Activated naive CD4-positive, alpha-beta T cell treated with anti-CD3 and anti-CD28 coated beads, Interleukin-2, amount 50 U/mL, for 24 hours (primary cell): Measurements from ENCODE around the gene RANBP3.

Source experiments
- H3K27ac Mint-ChIP-seq: one replicate; pipeline ENCODE4 v1.8.0; 2021; ENCODE audit warnings: mild to moderate bottlenecking, mixed read lengths
- H3K27me3 Mint-ChIP-seq: one replicate; pipeline ENCODE4 v1.8.0; 2021; ENCODE audit warnings: mixed read lengths
- H3K36me3 Mint-ChIP-seq: one replicate; pipeline ENCODE4 v1.8.0; 2021; ENCODE audit warnings: mixed read lengths
- H3K4me1 Mint-ChIP-seq: one replicate; pipeline ENCODE4 v1.8.0; 2021; ENCODE audit warnings: mixed read lengths
- H3K4me3 Mint-ChIP-seq: one replicate; pipeline ENCODE4 v1.8.0; 2021; ENCODE audit warnings: mild to moderate bottlenecking, mixed read lengths
- H3K9me3 Mint-ChIP-seq: one replicate; pipeline ENCODE4 v1.8.0; 2021; ENCODE audit warnings: mixed read lengths

The RANBP3 gene

DNA sequence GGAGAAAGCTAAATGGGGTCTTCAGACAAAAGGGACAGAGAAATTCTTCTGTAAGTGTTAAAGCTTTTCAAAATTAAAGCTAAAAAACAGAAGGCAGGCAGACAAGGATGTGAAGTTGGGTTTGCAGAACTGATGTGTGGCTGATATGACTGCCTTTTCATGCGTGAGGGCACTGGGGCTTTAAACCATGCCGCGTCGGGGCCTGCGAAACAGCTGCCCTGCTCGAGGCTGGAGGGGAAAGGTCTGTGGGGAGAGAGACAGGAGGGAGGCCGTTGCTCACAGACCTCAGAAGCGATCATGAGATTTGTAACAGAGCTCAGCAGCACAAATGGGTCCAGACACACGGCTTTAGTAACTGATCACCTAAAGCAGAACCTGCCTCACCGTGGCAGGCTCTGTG, 40.4 kb downstream of the RANBP3 start:
- Mint-ChIP-seq H3K9me3 (no peaks in the 10 kb centered on the region), H3K4me3 (no peak overlapping the region), H3K36me3 (peaks cover 3% of the 10 kb centered on the region), H3K27me3 (no peaks in the 10 kb centered on the region), H3K27ac (no peak overlapping the region), H3K4me1 (peaks cover 6% of the 10 kb centered on the region)

DNA sequence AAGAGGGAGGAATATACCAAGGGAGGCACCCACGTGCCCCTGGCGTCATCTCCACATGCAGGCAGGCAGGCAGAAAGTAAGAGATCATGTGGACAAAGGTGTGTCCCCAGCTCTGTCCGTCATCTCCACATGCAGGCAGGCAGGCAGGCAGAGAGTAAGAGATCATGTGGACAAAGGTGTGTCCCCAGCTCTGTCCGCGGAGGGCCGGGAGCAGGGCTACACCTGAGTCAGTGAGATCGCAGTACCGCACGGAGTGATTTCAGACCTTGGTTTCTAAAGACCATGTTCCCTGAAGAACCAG, 41.7 kb downstream of the RANBP3 start:
- Mint-ChIP-seq H3K27me3 (no peaks in the 10 kb centered on the region), H3K36me3 (peaks cover 3% of the 10 kb centered on the region), H3K4me3 (no peak overlapping the region), H3K27ac (peak overlapping the region; percentile 59), H3K9me3 (no peaks in the 10 kb centered on the region), H3K4me1 (no peaks in the 10 kb centered on the region)

DNA sequence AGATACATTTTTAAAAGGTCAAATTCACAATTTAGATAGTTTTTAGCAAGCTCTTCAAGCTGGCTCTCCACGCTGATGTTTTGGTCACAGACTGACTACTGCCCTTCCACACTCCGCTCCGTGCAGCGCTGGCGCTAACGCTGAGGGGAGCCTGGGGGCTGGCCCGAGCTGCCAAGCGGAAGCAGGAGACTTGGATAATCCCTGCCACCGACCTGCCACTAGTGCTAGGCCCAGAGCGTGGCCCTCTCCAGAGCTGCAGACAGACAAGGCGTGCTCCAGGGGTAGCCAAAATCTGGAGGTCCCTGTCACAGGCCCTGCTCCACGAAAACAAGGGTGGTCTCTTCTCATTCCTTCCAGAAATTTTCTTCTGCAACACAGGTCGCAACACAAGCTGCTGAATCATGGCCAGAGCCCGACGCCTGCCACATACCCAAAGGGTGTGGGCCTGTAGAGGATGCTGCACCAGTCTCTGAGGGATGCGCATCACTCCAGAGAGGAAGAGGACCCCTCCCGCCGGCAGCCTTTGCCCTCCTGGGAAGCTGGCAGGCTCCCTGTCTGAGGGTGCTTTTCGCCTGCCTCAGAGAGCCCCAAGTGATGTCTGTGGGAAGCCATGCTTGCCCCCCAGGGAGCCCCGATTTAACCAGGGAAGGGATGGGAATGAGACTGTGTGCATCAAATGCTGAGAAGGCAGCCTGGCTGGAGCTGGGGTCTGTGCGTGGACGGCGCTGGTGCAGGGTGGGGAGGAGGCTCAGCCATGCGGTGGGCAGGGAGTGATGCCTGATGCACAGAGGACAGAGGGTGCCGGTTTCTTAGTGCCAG, 42.3 kb downstream of the RANBP3 start:
- no peak overlapping the region for H3K4me3 Mint-ChIP-seq
- no peaks in the 10 kb centered on the region for H3K27me3 Mint-ChIP-seq
- peak overlapping the region; percentile 59 for H3K27ac Mint-ChIP-seq
- no peaks in the 10 kb centered on the region for H3K4me1 Mint-ChIP-seq
- no peaks in the 10 kb centered on the region for H3K9me3 Mint-ChIP-seq
- H3K36me3 Mint-ChIP-seq: peaks cover 3% of the 10 kb centered on the region

DNA sequence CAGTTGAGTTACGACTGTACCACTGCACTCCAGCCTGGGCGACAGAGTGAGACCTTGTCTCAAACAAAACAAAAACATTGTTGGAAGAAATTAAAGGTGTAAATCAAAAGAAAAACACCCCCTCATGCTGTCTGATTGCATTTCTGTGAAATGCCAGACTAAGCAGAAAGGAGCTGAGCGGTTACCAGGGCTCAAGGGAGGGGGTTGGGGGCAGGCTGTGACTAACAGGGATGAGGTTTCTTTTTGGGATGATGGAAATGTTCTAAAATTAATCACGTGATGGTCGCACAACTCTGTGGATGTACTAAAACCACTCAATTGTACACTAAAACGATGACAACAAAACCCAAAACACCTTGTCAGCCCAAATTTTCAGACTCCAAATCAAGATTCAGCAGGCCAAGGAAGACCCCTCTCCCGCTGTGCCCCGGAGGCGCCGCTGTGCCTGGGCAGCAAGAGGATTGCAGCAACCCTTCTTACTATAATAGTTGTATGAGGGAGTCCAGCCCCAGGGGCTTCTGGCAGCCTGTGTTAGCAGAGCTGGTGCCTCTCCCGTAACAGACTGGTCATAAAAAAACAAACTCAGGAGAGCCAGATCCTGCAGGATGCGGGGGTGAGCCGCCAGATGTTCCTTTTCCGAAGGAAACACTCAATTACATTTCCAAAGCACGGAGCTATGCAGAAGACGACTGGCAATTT, 43.0 kb downstream of the RANBP3 start:
- Mint-ChIP-seq H3K4me1 (no peaks in the 10 kb centered on the region), H3K27ac (no peak overlapping the region), H3K36me3 (peaks cover 3% of the 10 kb centered on the region), H3K9me3 (no peaks in the 10 kb centered on the region), H3K4me3 (no peak overlapping the region), H3K27me3 (no peaks in the 10 kb centered on the region)

DNA sequence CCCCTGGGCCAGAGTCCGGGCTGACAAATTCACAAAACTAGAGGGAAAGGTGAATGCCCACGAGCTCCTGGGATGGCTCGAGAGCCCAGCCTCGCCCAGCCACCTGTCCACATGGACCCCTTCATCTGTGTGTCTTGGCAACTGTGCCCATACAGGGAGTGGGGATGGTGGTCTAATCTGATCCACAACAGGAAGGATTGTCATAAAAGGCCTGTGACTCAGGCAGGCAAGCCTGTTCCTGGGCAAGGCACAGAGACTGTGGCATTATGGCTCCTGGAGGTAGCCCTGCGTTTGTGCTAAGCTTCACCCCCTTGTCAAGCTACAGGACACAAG, 43.9 kb downstream of the RANBP3 start:
- no peak overlapping the region for H3K4me3 Mint-ChIP-seq

DNA sequence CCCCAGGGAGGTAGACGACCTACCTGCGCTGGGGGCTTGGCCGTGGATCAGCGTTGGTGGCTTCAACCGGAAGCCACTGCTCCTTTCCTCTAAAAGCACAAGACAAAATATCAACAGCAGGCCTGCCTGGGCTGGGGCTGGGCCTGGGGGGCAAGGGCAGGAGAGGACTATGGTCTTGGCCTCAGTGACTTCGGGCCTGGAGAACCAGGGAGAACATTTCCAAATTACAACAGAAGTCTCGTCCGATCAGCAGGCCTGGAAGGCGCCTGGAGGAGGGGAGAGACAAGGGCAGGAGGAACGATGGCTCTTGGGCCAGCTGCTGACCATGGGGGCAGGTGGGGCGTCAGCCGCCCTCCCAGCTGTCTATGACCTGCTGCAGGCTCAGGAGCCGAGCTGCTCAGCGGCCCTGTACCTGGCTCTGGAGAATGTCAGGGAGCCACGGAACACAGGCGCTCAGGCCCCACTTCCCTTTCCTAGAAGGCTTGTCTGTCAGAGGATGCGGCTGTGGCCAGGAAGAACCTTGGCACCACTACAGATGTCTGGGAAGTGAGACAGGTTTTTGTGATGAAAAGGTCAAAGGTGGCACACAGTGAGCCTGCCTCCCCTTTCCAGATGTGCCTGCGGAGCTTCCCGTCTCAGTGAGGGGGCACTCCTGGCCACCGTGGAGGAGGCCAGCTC, 44.4 kb downstream of the RANBP3 start:
- Mint-ChIP-seq H3K4me3 (no peak overlapping the region), H3K4me1 (no peaks in the 10 kb centered on the region), H3K9me3 (no peaks in the 10 kb centered on the region), H3K27ac (no peak overlapping the region), H3K27me3 (no peaks in the 10 kb centered on the region), H3K36me3 (peaks cover 7% of the 10 kb centered on the region)

More for the DNA sequence above, 43.9 kb downstream of the RANBP3 start:
- Mint-ChIP-seq H3K27ac (no peak overlapping the region), H3K9me3 (no peaks in the 10 kb centered on the region), H3K27me3 (no peaks in the 10 kb centered on the region), H3K4me1 (no peaks in the 10 kb centered on the region), H3K36me3 (peaks cover 3% of the 10 kb centered on the region)

DNA sequence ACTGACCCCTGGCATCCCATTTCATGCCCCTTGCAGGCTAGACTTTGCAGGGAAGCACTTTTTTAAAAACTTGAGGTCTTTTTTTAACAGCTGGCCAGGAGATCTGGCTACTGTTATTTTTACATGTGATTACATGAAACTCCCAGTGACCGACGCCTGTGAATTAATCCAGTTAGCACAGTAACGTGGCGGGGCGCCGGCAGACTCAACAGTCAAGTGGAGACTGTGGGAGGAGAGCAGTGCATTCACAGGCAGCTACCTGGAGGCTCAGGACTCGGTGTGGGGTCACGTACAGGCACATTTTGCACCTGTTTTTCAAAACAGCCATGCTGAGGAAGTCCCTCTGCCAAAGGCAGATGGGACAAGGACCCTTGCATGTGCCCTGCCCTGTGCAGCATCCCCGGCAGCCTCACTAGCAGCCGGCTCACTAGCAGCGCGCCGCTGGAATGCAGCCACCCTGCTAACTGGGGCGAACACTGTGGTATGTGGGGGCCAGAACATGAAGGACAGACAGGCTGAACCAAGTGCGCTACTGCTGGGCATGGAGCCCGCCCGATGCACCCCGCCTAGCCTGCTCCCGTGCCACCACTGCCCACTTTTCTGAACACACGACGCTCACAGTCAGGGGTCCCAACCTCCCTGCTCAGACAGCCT, 45.2 kb downstream of the RANBP3 start:
- Mint-ChIP-seq H3K27ac (no peak overlapping the region), H3K4me3 (no peak overlapping the region), H3K27me3 (no peaks in the 10 kb centered on the region), H3K9me3 (no peaks in the 10 kb centered on the region), H3K4me1 (no peaks in the 10 kb centered on the region), H3K36me3 (peaks cover 11% of the 10 kb centered on the region)

DNA sequence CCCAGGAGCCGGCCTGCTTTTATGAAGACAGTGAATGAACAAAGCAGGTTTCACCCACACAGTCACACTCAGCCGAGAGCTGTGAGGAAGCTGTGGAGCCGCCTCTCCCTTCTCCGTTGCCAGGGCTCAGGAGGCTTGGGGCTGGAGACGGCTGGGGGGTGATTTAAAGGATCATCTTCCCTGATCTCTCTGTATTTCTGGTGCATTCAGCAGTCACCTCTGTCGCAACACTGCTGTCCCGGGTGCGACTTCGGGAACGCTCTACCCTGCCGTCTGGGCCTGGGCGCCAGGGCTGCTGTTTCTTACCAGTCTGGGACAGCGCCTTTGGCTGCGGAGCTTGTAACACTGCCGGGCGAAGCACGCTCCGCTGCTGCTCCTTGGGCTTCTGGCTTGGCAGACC, 45.8 kb downstream of the RANBP3 start:
- H3K4me1 Mint-ChIP-seq: no peaks in the 10 kb centered on the region
- no peak overlapping the region for H3K4me3 Mint-ChIP-seq
- H3K27ac Mint-ChIP-seq: no peak overlapping the region
- no peaks in the 10 kb centered on the region for H3K9me3 Mint-ChIP-seq
- H3K36me3 Mint-ChIP-seq: peaks cover 11% of the 10 kb centered on the region
- H3K27me3 Mint-ChIP-seq: no peaks in the 10 kb centered on the region

DNA sequence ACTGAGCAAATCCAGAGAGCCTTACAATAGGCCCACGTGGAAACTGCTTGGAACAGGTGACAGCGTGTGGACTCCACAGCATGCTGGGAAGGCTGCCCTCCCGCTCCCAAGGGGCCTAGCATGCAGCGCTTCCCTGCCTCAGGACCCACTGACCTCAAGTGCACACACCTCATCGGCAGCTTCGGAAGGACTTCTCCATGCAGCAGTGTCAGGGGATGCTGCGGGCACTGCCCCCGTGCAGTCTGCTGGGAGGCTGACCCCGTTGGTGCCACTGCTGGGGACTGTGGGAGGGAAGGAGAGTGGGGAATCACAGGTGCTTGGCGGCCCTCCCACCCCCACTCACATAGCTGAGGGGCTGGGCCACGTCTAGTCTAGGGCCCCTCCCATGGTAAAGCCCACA, 46.7 kb downstream of the RANBP3 start:
- H3K9me3 Mint-ChIP-seq: no peaks in the 10 kb centered on the region
- H3K4me1 Mint-ChIP-seq: no peaks in the 10 kb centered on the region
- no peak overlapping the region for H3K27ac Mint-ChIP-seq
- no peak overlapping the region for H3K4me3 Mint-ChIP-seq
- peaks cover 11% of the 10 kb centered on the region for H3K36me3 Mint-ChIP-seq
- H3K27me3 Mint-ChIP-seq: no peaks in the 10 kb centered on the region

DNA sequence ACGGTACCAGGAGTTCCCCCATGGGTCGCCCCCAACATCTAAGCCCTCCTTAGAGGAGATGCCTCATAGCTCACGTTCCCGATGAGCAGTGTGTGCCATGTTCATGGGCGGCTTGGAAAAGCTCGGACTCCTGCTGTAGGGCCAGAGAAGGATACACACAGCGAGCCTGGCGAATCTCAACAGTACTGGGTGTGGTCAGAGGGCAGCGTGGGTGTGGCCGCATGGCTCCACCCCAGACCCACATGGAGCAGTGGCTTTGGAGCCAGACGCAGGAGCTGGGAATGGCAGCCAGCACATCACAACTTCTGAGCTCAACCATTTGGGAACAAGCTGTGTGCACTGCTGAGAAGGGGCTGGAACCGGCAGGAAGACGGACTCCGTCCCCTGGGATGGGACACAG, 48.3 kb downstream of the RANBP3 start:
- Mint-ChIP-seq H3K27ac (no peak overlapping the region), H3K4me3 (no peak overlapping the region), H3K36me3 (peaks cover 11% of the 10 kb centered on the region), H3K27me3 (no peaks in the 10 kb centered on the region), H3K9me3 (no peaks in the 10 kb centered on the region), H3K4me1 (no peaks in the 10 kb centered on the region)

DNA sequence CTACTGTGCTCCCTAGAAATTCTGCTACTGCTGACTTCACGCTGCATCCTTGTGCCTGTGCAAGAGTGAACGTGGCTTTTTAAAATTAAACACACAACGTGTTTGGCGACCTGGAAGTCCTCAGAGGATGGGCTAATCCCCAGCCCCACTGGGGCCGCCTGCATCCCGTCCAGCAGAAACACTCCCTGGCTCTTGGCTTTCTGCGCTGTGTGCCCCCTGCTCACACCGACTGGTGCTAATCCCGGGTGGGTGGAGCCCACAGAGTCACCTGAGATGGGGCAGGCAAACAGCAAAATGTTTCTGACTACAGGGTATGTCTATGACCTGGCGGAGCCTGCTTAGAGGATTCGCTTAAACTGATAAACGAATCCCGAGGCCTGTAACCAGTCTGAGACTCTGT, 48.8 kb downstream of the RANBP3 start:
- Mint-ChIP-seq H3K4me3 (no peak overlapping the region), H3K27me3 (no peaks in the 10 kb centered on the region), H3K27ac (no peak overlapping the region), H3K4me1 (no peaks in the 10 kb centered on the region), H3K9me3 (no peaks in the 10 kb centered on the region), H3K36me3 (peaks cover 11% of the 10 kb centered on the region)

DNA sequence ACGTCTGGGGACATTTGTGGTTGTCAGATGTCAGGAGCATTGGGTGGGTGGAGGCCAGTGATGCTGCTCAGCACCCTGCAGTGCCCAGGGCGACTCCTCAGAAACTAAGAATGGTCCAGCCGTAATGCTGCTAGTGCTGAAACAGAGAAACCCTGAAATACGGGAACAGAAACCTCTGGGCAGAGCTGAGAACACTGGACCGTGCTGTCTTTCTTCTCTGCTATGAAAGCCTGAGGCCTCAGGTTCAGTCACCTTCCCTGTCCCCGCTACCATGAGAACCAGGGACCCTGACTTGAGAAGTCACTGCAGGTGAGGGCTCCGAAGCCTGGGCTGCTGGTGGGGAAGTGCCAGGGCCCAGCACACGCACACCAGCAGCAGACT, 50.5 kb downstream of the RANBP3 start:
- Mint-ChIP-seq H3K9me3 (no peaks in the 10 kb centered on the region), H3K4me1 (no peaks in the 10 kb centered on the region), H3K27ac (no peak overlapping the region), H3K36me3 (peaks cover 11% of the 10 kb centered on the region), H3K4me3 (no peak overlapping the region), H3K27me3 (no peaks in the 10 kb centered on the region)

DNA sequence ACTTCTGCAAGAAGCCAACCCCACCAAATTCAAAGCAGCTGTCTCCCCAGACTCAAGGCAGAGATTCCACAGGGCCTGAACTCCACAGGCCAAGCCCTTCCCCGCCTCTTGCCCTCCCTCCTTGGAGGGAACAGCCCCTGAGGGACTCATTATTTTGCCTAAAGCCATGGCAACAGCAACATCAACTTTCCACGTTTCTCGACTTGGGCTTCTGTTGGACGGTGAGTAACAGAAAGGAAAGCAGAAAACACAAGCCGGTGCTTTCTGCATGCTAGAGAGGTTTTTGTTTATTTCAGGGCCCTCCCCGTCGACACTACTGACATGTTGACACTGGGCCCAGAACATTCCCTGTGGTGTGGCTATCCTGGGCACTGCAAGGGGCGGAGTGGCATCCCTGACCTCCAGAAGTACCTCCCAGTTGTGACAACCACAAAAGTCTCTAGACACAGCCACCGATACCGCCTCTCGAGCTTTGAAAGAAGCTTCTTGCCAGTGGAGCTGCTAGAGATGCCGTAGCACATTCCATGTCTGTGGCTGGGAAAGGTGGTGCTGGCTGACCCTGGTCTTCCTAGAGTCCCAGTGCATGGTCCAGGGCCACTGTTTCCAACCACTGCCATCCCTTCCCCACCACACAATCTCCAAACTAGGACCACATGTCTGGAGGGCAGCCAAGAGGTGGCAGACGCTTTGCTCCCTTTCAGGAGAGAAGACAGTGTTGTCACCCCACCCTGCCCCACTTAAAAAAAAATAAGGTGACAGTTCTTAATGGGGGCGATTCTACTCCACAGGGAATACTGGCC, 51.1 kb downstream of the RANBP3 start:
- Mint-ChIP-seq H3K27ac (no peak overlapping the region), H3K9me3 (no peaks in the 10 kb centered on the region), H3K4me3 (no peak overlapping the region), H3K4me1 (no peaks in the 10 kb centered on the region), H3K36me3 (peaks cover 11% of the 10 kb centered on the region), H3K27me3 (no peaks in the 10 kb centered on the region)

DNA sequence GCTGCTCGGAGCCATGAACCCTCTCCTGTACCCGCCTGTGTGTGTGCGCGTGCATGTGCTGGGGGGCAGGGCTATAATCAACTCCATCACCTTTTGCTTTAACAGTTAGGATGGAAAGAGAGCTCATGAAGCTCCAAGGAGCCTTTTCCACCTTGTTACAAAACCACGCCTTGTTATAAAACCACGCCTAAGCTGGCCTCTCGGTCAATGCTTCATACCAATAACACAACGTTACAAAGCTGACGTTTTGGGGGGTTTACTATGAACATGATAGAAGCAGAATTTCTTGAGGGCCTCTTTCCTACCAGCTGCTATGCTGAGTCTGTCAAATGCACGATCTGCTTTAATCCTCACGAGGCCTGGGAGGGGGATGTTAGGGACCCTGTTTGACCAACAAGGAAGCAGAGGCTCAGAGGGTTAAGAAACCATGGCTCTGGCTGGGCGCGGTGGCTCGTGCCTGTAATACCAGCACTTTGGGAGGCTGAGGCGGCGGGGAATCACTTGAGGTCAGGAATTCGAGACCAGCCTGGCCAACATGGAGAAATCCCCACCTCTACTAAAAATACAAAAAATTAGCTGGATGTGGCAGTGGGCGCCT, 52.0 kb downstream of the RANBP3 start:
- Mint-ChIP-seq H3K9me3 (no peaks in the 10 kb centered on the region), H3K36me3 (peaks cover 11% of the 10 kb centered on the region), H3K4me1 (no peaks in the 10 kb centered on the region), H3K4me3 (no peak overlapping the region), H3K27me3 (no peaks in the 10 kb centered on the region), H3K27ac (no peak overlapping the region)

DNA sequence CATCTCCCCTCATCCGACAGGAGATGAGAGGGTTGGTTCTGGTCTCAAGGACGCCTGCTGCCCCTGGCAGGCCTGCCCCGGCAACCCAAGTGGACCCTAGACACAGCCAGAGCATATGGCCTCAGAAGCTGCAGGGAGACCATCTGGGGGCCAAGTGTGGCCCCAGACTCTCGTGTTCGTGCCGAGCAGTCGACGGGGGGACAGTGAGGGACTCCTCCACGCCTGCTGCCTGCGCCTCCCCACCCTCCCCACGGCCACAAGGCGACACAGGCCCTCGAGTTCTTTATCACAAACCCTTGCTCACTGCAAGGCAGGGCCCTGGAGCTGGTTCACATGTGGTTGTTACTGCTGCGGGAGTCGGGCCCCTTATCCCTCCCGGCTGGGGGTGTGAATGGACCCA, 54.6 kb downstream of the RANBP3 start:
- H3K27ac Mint-ChIP-seq: no peak overlapping the region
- H3K36me3 Mint-ChIP-seq: peaks cover 6% of the 10 kb centered on the region
- no peaks in the 10 kb centered on the region for H3K9me3 Mint-ChIP-seq
- H3K27me3 Mint-ChIP-seq: no peaks in the 10 kb centered on the region
- no peaks in the 10 kb centered on the region for H3K4me1 Mint-ChIP-seq
- no peak overlapping the region for H3K4me3 Mint-ChIP-seq
